Gastrocnemius medialis (tissue), 4 donors: ENCODE data around the gene NADSYN1.

Source experiments
- POLR2A ChIP-seq, 2 donors: fragments of 450-650 bp; IDR thresholded peaks; one replicate each; pipeline ENCODE4 v1.6.1; 2017; ENCODE audit warnings: antibody characterized with exemption in 2 of 2, mild to moderate bottlenecking in 2 of 2, moderate library complexity in 2 of 2
- TF ChIP-seq, protein P1 (sequence below), 5 experiments: fragments of 450-650 bp in 3 of 5; fragments of 200-600 bp in 2 of 5; sonication (generic) in 2 of 5; IDR thresholded peaks in 4 of 5; conservative IDR thresholded peaks in 1 of 5; 1 replicate in 4 of 5; 2 replicates in 1 of 5; pipeline ENCODE4 v1.5.1; 2016 to 2019; ENCODE audit warnings: antibody characterized with exemption in 5 of 5, mild to moderate bottlenecking in 3 of 5, moderate library complexity in 3 of 5

DNA sequence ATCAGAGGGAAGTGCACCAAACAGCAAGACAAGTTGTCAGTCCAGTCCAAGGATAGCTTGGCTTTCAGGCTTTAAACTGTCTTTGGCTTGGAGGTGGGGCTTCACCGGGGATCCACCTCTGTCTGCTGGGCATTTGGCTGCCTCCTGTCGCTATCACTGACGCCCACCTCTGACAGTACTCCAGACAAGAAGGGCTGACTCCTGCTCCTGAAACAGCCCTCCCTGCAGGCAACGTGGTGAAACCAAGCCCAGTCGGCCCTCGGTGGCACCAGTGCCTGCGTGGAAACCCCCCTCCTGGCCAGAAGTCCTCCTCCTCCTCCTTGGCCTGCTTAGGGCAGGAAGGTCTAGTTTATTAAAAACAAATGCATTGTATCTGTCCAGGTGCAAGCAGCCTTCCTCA is 21.7 kb upstream of the NADSYN1 start:
- TF ChIP-seq, protein P1, sequence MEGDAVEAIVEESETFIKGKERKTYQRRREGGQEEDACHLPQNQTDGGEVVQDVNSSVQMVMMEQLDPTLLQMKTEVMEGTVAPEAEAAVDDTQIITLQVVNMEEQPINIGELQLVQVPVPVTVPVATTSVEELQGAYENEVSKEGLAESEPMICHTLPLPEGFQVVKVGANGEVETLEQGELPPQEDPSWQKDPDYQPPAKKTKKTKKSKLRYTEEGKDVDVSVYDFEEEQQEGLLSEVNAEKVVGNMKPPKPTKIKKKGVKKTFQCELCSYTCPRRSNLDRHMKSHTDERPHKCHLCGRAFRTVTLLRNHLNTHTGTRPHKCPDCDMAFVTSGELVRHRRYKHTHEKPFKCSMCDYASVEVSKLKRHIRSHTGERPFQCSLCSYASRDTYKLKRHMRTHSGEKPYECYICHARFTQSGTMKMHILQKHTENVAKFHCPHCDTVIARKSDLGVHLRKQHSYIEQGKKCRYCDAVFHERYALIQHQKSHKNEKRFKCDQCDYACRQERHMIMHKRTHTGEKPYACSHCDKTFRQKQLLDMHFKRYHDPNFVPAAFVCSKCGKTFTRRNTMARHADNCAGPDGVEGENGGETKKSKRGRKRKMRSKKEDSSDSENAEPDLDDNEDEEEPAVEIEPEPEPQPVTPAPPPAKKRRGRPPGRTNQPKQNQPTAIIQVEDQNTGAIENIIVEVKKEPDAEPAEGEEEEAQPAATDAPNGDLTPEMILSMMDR (IDR thresholded peaks at IDR 0.05 in 4 of 5, conservative IDR thresholded peaks at IDR 0.05 in 1 of 5), result no peak
- TF ChIP-seq POLR2A (IDR thresholded peaks at IDR 0.05), result no peak
